BJ (cell line): ENCODE data around the gene APOC3. TPM values are rescaled to one million over a fixed set of nuclear protein-coding genes. Genes with fewer than 3 reads are reported as not detected.

Experiments
- CTCF ChIA-PET: fragments of 350-600 bp; formaldehyde crosslinking; extraction: SDS; loops from one replicate; lab custom pipeline; 2021; ENCODE audit warnings: antibody characterized with exemption, inconsistent platforms; lab: Yijun Ruan, JAX
- POLR2A ChIA-PET: fragments of 300-600 bp; sonication (Branson Sonifier 250); formaldehyde crosslinking; extraction: SDS; loops from one replicate; lab custom pipeline; 2021; ENCODE audit warnings: antibody characterized with exemption; lab: Charles Lee
- DNase-seq: peaks from one replicate; pipeline ENCODE4 v3.0.0-alpha.2; 2011; ENCODE audit warnings: low read depth
- H3K27me3 ChIP-seq: 2 replicates; pipeline ENCODE4 v1.6.0; 2011; ENCODE audit warnings: low read length; ENCODE audit not compliant: control insufficient read depth, insufficient read depth
- H3K36me3 ChIP-seq: 2 replicates; pipeline ENCODE4 v1.5.1; 2011; ENCODE audit warnings: low read length; ENCODE audit not compliant: control insufficient read depth, insufficient read depth
- H3K4me3 ChIP-seq: 2 replicates; pipeline ENCODE4 v1.5.1; 2011; ENCODE audit warnings: low read depth, mild to moderate bottlenecking, control low read depth, low read length
- polyA plus RNA-seq: library from polyadenylated mRNA; depleted of rRNA; stranded (reverse); fragments of >200 nt; gene quantifications from 2 replicates; pipeline ENCODE4 v1.2.3, GENCODE V29; 2011
- TF ChIP-seq, protein P1 (sequence below): IDR thresholded peaks from 2 replicates; pipeline ENCODE4 v1.5.1; 2011; ENCODE audit warnings: low read depth, mild to moderate bottlenecking, control low read depth, inconsistent platforms, low read length, moderate library complexity; ENCODE audit not compliant: insufficient read depth

Gene APOC3
- polyA plus RNA-seq, 1 experiment: not detected

DNA sequence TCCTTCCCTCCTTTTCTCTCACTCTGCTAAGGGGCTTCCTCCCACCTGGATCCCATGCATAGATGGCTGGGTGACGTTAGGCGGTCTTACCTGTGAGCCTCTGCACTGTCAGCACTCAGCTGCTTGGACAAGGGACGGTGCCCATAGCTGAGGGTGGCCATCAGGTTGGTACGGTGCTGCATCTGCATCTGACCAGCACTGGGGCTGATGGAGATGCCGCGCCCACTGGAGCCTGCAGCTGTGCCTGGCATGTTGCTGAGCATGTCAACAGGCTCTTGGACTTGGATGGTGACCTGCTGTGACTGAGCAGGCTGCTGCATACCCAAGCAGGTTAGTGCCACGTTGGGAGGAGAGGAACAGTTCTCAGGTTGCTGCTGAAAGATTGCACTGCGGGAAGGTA, 29.5 kb downstream of the APOC3 start:
- no peak for DNase-seq
- peaks cover 9% of the 10 kb centered on the region for H3K36me3 ChIP-seq
- no peak overlapping the region for H3K4me3 ChIP-seq
- ChIA-PET POLR2A (no interaction called here), CTCF (no interaction called here)
- TF ChIP-seq, protein P1, sequence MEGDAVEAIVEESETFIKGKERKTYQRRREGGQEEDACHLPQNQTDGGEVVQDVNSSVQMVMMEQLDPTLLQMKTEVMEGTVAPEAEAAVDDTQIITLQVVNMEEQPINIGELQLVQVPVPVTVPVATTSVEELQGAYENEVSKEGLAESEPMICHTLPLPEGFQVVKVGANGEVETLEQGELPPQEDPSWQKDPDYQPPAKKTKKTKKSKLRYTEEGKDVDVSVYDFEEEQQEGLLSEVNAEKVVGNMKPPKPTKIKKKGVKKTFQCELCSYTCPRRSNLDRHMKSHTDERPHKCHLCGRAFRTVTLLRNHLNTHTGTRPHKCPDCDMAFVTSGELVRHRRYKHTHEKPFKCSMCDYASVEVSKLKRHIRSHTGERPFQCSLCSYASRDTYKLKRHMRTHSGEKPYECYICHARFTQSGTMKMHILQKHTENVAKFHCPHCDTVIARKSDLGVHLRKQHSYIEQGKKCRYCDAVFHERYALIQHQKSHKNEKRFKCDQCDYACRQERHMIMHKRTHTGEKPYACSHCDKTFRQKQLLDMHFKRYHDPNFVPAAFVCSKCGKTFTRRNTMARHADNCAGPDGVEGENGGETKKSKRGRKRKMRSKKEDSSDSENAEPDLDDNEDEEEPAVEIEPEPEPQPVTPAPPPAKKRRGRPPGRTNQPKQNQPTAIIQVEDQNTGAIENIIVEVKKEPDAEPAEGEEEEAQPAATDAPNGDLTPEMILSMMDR: no peak
- H3K27me3 ChIP-seq: no peaks in the 10 kb centered on the region

DNA sequence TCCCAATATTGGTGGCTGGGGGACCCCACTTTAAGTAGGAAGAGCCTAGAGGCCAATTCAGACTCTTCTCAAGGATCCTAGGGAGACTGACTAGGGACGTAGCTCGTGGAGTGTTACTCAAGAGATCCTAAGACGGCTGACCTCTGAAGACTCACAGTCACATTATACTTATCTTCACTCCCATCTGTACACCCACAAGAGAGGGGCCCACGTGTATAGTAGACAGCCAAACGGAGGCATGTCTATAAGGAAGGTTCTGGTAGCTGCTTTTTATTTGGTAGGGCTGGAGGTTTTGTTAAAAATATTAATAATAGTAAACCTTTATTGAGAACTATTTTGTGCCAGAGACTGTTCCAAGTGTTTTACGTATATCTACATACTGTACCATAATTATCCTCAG, 30.6 kb downstream of the APOC3 start:
- TF ChIP-seq, protein P1: no peak
- ChIA-PET POLR2A (no interaction called here), CTCF (no interaction called here)
- Histone ChIP-seq H3K4me3 (no peak overlapping the region), H3K27me3 (no peaks in the 10 kb centered on the region), H3K36me3 (peaks cover 9% of the 10 kb centered on the region)
- DNase-seq: no peak

DNA sequence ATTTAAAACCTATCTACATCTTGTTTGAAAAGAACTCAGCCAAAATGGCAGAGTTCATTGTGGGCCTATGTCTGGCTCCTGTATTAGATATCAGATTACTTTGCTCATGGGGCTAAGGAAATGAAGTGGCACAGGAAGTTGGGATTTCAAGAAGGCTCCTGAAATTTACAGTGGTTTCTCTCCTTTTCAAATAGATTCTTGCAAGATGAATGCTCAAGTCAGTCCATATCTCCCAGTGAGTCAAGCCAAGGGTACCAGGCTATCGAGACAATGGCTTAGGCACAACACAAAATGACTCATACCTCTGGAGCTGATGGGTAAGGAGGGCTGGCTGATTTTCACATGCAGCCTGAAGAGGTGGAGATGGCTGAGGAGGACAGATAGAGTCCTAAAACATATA, 31.8 kb downstream of the APOC3 start:
- Histone ChIP-seq H3K4me3 (no peak overlapping the region), H3K36me3 (peaks cover 9% of the 10 kb centered on the region), H3K27me3 (no peaks in the 10 kb centered on the region)
- ChIA-PET CTCF (interaction anchor here (0.9 kb wide), 1 partner anchor 38 kb away, joined by 3 read pairs; no protein-coding TSS in a partner anchor), POLR2A (no interaction called here)
- TF ChIP-seq, protein P1: no peak
- no peak for DNase-seq

DNA sequence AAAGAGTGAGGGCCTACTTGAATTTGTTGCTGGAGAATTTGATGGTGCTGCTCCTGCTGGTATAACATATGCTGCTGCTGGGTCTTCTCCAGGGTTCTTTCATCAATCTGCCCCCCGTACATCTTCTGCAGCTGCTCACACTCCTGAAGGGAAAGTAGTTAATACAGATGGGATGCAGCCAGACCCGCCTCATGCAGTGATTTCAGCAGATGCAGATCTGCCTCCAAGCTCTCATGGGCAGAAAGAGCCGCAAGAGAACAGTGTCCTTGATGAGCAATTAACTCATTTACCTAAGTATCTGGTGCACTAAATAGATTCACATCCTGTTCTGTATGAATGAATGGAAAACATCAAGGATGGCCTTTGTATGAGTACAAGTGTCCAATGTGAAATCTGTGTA, 32.5 kb downstream of the APOC3 start:
- DNase-seq: no peak
- peaks cover 9% of the 10 kb centered on the region for H3K36me3 ChIP-seq
- no peaks in the 10 kb centered on the region for H3K27me3 ChIP-seq
- CTCF ChIA-PET: interaction anchor here (0.6 to 2.3 kb wide), 3 partner anchors 38 to 73 kb away, joined by 3 to 11 read pairs (median 3); partner anchors contain the start of gene APOA5
- TF ChIP-seq, protein P1: no peak
- no peak overlapping the region for H3K4me3 ChIP-seq
- POLR2A ChIA-PET: no interaction called here

DNA sequence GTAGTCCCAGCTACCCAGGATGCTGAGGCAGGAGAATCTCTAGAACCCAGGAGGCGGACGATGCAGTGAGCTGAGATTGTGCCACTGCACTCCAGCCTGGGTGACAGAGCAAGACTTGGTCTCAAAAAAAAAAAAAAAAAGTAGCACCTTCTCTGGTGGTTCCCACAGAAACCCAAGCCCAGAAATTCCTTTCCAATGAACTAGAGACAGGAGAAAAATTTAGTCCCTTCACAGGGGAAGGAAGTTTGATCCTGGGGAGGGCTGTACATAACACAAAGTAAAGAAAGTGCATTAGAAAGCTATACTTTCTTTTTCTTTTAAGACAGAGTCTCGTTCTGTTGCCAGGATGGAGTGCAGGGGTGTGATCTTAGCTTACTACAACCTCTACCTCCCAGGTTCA, 33.2 kb downstream of the APOC3 start:
- TF ChIP-seq, protein P1: no peak
- Histone ChIP-seq H3K27me3 (no peaks in the 10 kb centered on the region), H3K36me3 (peaks cover 12% of the 10 kb centered on the region), H3K4me3 (no peak overlapping the region)
- DNase-seq: no peak
- CTCF ChIA-PET: interaction anchor here (1.2 to 2.3 kb wide), 2 partner anchors 72 to 245 kb away, joined by 4 to 11 read pairs; partner anchors contain the start of gene APOA5
- POLR2A ChIA-PET: no interaction called here
